A549 (cell line): ENCODE results near the gene TNNI3.

Experiments used
- CEBPB ChIP-seq, 2 experiments: fragments of >200 bp in 1 of 2; sonication (Bioruptor Twin) in 1 of 2; formaldehyde crosslinking in 1 of 2; IDR thresholded peaks; 2 replicates each; pipeline ENCODE4 v1.6.1; 2012 to 2016
- CTCF ChIP-seq: fragments of >200 bp; sonication (Bioruptor Twin); formaldehyde crosslinking; IDR thresholded peaks from 3 replicates; pipeline ENCODE4 v1.5.1; 2016
- ESRRA ChIP-seq: fragments of 150-350 bp; IDR thresholded peaks from 2 replicates; pipeline ENCODE4 v1.6.1; 2014; ENCODE audit warnings: mild to moderate bottlenecking, low read length, borderline replicate concordance
- FOXS1 ChIP-seq: fragments of 250-450 bp; sonication (Bioruptor Pico); IDR thresholded peaks from 2 replicates; pipeline ENCODE4 v1.5.0; 2020; ENCODE audit warnings: mild to moderate bottlenecking, moderate library complexity
- JUNB ChIP-seq: fragments of >200 bp; sonication (Bioruptor Twin); formaldehyde crosslinking; IDR thresholded peaks from 2 replicates; pipeline ENCODE4 v1.6.1; 2016
- PHF8 ChIP-seq: fragments of 200-600 bp; sonication (generic); IDR thresholded peaks from 2 replicates; pipeline ENCODE4 v1.6.1; 2016; ENCODE audit warnings: low read depth, mild to moderate bottlenecking, antibody characterized with exemption, moderate library complexity, borderline replicate concordance
- POLR2A ChIP-seq: IDR thresholded peaks from 2 replicates; pipeline ENCODE4 v1.6.1; 2012; ENCODE audit warnings: mild to moderate bottlenecking, low read length
- RAD21 ChIP-seq, 2 experiments: fragments of >200 bp in 1 of 2; sonication (Bioruptor Twin) in 1 of 2; formaldehyde crosslinking in 1 of 2; IDR thresholded peaks in 1 of 2; conservative IDR thresholded peaks in 1 of 2; 2 replicates in 1 of 2; 3 replicates in 1 of 2; pipeline ENCODE4 v1.6.1; 2012 to 2018; ENCODE audit warnings: inconsistent platforms in 1 of 2
- REST ChIP-seq: fragments of 200-600 bp; sonication (generic); IDR thresholded peaks from 2 replicates; pipeline ENCODE4 v1.6.1; 2016; ENCODE audit warnings: antibody characterized with exemption, mild to moderate bottlenecking, moderate library complexity
- USF2 ChIP-seq: fragments of 450-650 bp; IDR thresholded peaks from 2 replicates; pipeline ENCODE4 v1.6.1; 2014; ENCODE audit warnings: antibody characterized with exemption

GRCh38 chr19:55132453-55133129, 24.9 kb downstream of the TNNI3 start:
- TF ChIP-seq POLR2A (no peak), PHF8 (no peak), CTCF (no peak), ESRRA (no peak), CEBPB (IDR thresholded peaks at IDR 0.05) (no peak), REST (no peak), USF2 (no peak), JUNB (no peak), FOXS1 (no peak), RAD21 (conservative IDR thresholded peaks at IDR 0.05 in 1 of 2, IDR thresholded peaks at IDR 0.05 in 1 of 2) (no peak)
